GM06990 (cell line): ENCODE data around the gene ATG10.

ENCODE experiments used
- DNase-seq: peaks from one replicate; pipeline ENCODE4 v3.0.0-alpha.2; 2011; ENCODE audit not compliant: insufficient read length; ENCODE audit errors: extremely low read depth
- H3K27me3 ChIP-seq: replicated peaks from 2 replicates; pipeline ENCODE4 v1.6.0; 2011; ENCODE audit warnings: low read length; ENCODE audit not compliant: control insufficient read depth, insufficient read depth
- H3K36me3 ChIP-seq: 2 replicates; pipeline ENCODE4 v1.5.1; 2011; ENCODE audit warnings: low read length; ENCODE audit not compliant: control insufficient read depth, insufficient read depth
- H3K4me3 ChIP-seq: replicated peaks from 2 replicates; pipeline ENCODE4 v1.5.1; 2011; ENCODE audit warnings: low read depth, mild to moderate bottlenecking, control low read depth, low read length
- CTCF ChIP-seq: IDR thresholded peaks from 2 replicates; pipeline ENCODE4 v1.5.1; 2011; ENCODE audit warnings: low read length, control low read depth, mild to moderate bottlenecking, inconsistent platforms; ENCODE audit not compliant: insufficient read depth, poor library complexity, severe bottlenecking

Gene ATG10

GRCh38 chr5:82290005-82290404 is 318.2 kb downstream of the ATG10 start:
- H3K4me3 ChIP-seq = no peak overlapping the region
- DNase-seq = no peak
- H3K27me3 ChIP-seq = no peaks in the 10 kb centered on the region
- H3K36me3 ChIP-seq = no peaks in the 10 kb centered on the region
- no peak for TF ChIP-seq CTCF

DNA sequence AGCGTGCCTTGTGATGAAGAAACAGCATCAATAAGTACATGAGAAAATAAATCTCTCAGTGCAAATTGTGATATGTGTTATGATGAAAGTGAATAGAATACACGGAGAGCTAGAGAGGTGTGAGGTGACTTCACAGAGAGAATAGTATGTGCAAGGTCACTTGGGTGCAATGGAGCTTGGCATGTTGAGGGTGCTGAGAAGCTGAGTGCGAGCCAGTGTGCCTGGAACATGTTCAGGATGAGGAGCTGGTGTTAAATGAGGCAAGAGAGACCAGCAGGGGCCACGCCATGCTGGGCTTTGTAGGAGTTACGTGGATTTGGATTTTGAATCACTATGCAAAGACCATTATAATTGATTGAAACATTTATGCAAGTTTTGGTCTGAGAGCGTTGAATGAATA is 319.1 kb downstream of the ATG10 start:
- no peaks in the 10 kb centered on the region for H3K36me3 ChIP-seq
- H3K27me3 ChIP-seq = no peaks in the 10 kb centered on the region
- DNase-seq = no peak
- no peak overlapping the region for H3K4me3 ChIP-seq
- no peak for TF ChIP-seq CTCF

- no peak overlapping the region for H3K4me3 ChIP-seq
- no peak for TF ChIP-seq CTCF
- no peaks in the 10 kb centered on the region for H3K27me3 ChIP-seq
- H3K36me3 ChIP-seq = no peaks in the 10 kb centered on the region
- no peak for DNase-seq
Measured at GRCh38 chr5:82291420-82291819, 319.6 kb downstream of the ATG10 start.

DNA sequence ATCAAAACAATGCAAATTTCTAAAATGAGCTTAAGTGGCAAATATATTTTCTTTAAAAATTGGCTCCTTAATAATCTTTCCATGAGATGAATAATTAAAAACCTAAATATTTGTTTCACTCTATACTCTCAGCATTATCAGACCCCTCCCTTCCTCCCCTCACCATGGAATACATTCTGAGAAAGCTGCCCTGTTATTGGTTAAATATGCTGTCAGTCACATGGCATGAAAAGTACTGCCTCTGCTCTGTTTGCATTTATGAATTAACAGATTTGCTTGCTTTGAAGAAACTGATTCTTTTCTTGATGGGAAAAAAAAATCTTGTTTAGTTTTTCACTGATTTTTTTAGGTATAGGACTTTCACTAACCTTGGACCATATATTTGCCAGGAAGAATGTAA is 323.3 kb downstream of the ATG10 start:
- Histone ChIP-seq H3K36me3 (no peaks in the 10 kb centered on the region), H3K27me3 (no peaks in the 10 kb centered on the region), H3K4me3 (no peak overlapping the region)
- TF ChIP-seq CTCF = no peak
- DNase-seq = no peak

DNA sequence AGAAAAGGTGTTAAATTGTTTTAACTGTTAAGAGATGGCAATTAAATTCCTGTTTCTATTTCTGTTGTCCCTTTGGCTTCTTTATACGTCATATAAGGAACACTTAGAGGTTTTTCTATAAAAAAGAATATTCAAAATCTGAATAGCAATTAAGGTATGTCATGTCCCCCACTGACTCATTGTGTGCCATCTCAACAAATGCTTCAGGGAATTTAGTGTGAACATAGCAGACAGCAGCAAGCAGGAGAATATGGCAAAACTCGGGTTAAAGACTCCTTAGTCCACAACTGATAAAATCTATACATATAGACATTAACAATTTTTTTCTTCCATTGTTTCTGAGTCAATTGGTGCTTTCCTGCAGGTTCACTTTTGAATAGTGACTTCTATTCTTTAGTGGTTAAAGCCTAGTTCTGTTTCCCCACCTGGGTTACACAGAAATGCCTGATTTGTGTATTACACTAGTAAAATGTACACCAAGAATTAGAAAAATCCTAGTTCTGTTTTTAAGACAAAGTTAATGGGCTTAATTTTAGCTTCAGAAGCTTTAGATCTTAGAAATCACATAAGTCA is 324.2 kb downstream of the ATG10 start:
- no peaks in the 10 kb centered on the region for H3K27me3 ChIP-seq
- no peaks in the 10 kb centered on the region for H3K36me3 ChIP-seq
- TF ChIP-seq CTCF = no peak
- DNase-seq = no peak
- no peak overlapping the region for H3K4me3 ChIP-seq

DNA sequence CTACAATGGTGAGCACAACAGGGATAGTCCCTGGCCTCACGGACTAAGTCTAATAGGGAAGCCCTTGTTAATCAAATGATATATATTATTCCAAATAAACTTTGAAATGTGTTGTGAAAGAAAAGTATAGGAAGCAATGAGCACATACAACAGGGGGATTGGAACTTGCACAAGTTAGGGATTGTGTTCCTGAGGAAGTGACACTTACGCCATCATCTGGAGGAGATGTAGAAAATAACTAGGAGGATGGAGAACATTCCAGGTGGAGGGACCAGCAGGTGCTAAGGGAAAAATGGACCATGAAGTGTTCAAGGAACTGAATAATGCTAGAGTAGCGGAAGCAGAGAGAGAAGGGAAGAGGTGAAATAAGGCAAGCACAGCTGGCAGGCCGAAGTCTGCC is 325.1 kb downstream of the ATG10 start:
- DNase-seq = no peak
- no peak for TF ChIP-seq CTCF
- no peak overlapping the region for H3K4me3 ChIP-seq
- no peaks in the 10 kb centered on the region for H3K27me3 ChIP-seq
- no peaks in the 10 kb centered on the region for H3K36me3 ChIP-seq
